Measurements from ENCODE around the gene CEMIP. TPM values are rescaled to one million over a fixed set of nuclear protein-coding genes. Genes with fewer than 3 reads are reported as not detected.
A peak's percentile ranks its signal among the peaks of the same experiment; 100 is the strongest.

Gene CEMIP
- total RNA-seq, 6 donors from 2014 or later = 0.59 to 38.8 (median 5.7) TPM

DNA sequence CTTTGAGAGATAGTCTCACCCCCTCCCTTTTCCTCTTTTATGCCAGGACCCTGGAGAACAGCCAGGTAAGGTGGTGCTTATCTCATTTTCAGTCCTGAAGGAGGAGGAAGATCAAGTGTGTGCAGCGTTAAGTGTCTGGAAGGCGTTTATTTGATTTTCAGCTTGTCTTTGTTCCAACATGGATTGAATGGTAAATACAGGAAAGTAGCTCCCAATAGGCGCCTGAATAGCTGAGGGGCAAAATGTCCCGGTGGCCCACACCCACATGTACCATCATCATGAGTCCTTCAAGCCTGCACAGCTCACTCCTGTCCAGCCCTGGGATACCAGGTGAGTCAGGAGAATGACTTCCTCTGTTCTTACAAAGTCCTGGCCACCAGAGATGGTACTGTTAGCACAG, 73.5 kb downstream of the CEMIP start:
- peak in 1 of 2 donors; percentile 15 for TF ChIP-seq POLR2AphosphoS5 (IDR thresholded peaks at IDR 0.05)
- no peak for TF ChIP-seq POLR2A (IDR thresholded peaks at IDR 0.05)

DNA sequence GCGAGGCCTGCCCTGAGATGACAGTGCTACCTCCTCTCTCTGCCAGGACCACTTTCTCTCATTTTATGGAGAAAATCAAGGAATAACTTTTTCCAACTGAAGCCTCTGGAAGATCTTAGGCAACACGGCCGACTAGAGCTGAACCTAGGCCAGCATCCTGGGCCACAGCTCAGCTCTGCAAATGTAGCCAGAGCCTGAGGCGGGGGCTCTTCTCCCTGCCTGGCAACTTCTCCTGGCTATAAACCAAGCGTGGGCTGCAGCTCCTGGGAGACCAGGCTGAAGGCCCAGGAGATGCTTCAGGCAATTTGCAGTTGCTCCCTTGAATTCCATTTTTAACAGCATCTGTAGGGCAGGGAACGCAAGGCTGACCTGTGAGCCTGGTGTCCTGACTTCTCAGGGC, 74.9 kb downstream of the CEMIP start:
- no peak for DNase-seq
- no peak for ATAC-seq (ENCODE audit: low FRiP score in 2 of 2)
- no peaks in the 10 kb centered on the region for H3K9me3 ChIP-seq
- H3K4me1 ChIP-seq = peaks cover 12 to 33% (median 30%) of the 10 kb centered on the region in 4 donors
- no peak for TF ChIP-seq EP300 (IDR thresholded peaks at IDR 0.05)
- TF ChIP-seq POLR2A (IDR thresholded peaks at IDR 0.05) = no peak
- no peak for TF ChIP-seq POLR2AphosphoS5 (IDR thresholded peaks at IDR 0.05)
- TF ChIP-seq, protein P1, sequence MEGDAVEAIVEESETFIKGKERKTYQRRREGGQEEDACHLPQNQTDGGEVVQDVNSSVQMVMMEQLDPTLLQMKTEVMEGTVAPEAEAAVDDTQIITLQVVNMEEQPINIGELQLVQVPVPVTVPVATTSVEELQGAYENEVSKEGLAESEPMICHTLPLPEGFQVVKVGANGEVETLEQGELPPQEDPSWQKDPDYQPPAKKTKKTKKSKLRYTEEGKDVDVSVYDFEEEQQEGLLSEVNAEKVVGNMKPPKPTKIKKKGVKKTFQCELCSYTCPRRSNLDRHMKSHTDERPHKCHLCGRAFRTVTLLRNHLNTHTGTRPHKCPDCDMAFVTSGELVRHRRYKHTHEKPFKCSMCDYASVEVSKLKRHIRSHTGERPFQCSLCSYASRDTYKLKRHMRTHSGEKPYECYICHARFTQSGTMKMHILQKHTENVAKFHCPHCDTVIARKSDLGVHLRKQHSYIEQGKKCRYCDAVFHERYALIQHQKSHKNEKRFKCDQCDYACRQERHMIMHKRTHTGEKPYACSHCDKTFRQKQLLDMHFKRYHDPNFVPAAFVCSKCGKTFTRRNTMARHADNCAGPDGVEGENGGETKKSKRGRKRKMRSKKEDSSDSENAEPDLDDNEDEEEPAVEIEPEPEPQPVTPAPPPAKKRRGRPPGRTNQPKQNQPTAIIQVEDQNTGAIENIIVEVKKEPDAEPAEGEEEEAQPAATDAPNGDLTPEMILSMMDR (IDR thresholded peaks at IDR 0.05) = no peak
- H3K36me3 ChIP-seq = no peaks in the 10 kb centered on the region
- 71 to 88% methylated on average over 5 to 6 of the region's 6 CpGs for WGBS, 2 donors
- no peak overlapping the region for H3K4me3 ChIP-seq
- no peaks in the 10 kb centered on the region for H3K27me3 ChIP-seq
- H3K27ac ChIP-seq = no peak overlapping the region

More for the DNA sequence above, 73.5 kb downstream of the CEMIP start:
- H3K36me3 ChIP-seq = no peaks in the 10 kb centered on the region
- no peaks in the 10 kb centered on the region for H3K9me3 ChIP-seq
- no peak overlapping the region for H3K27ac ChIP-seq
- WGBS, 2 donors = 35 to 45% methylated on average over 4 of the region's 4 CpGs
- H3K4me1 ChIP-seq = peaks cover 12 to 34% (median 29%) of the 10 kb centered on the region in 4 donors
- ATAC-seq (ENCODE audit: low FRiP score in 2 of 2) (no peak), DNase-seq (peak in 1 of 2 donors; percentile 49)
- H3K4me3 ChIP-seq = no peak overlapping the region
- H3K27me3 ChIP-seq = no peaks in the 10 kb centered on the region

DNA sequence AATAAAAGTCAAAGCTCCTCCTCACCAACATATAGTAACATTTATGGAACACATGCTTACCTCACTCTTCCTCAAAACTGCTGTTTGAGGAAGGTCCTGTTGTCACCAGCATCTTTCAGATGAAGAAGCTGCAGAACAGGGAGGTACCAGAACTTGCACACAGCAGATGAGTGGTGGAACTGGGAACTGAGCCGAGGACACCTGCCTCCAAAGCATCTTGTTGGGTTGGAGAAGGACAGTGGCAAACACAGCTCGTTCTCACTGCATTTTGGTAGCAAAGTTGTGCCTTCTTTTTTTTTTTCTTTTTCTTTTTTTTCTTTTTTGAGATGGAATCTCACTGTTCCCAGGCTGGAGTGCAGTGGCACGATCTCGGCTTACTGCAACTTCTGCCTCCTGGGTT, 76.0 kb downstream of the CEMIP start:
- 99% methylated on average over 4 of the region's 4 CpGs for WGBS, 2 donors
- TF ChIP-seq, protein P1 (IDR thresholded peaks at IDR 0.05) = no peak
- TF ChIP-seq EP300 (IDR thresholded peaks at IDR 0.05) (no peak), POLR2AphosphoS5 (IDR thresholded peaks at IDR 0.05) (no peak), POLR2A (IDR thresholded peaks at IDR 0.05) (no peak)
- Histone ChIP-seq H3K4me3 (no peak overlapping the region), H3K4me1 (peaks cover 12 to 33% (median 27%) of the 10 kb centered on the region in 4 donors), H3K27me3 (no peaks in the 10 kb centered on the region), H3K27ac (no peak overlapping the region), H3K9me3 (no peaks in the 10 kb centered on the region), H3K36me3 (no peaks in the 10 kb centered on the region)
- no peak for DNase-seq
- no peak for ATAC-seq (ENCODE audit: low FRiP score in 2 of 2)

DNA sequence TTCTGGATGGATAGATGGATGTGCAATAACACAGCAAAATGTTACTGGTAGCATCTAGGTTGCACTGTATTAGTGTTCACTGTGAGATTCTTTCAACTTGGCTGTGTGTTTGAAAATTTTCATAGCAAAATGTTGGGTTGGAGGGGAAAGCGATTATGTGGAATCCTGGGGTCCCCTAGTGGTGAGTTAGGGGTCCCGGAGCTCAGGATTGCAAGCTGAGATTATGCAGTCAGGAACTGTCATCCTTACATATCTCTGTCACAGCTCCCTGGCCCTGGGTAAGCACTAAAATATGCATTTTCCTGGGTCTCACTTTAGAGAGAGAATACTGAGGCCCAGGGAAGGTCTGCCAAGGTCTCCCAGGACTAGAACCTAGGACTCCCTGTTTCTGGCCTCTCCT, 77.2 kb downstream of the CEMIP start:
- Histone ChIP-seq H3K4me1 (peaks cover 12 to 38% (median 27%) of the 10 kb centered on the region in 4 donors), H3K27me3 (no peaks in the 10 kb centered on the region), H3K27ac (peak overlapping the region in 3 of 4 donors; percentile 43 to 64 (median 61)), H3K9me3 (no peaks in the 10 kb centered on the region), H3K4me3 (no peak overlapping the region), H3K36me3 (no peaks in the 10 kb centered on the region)
- 54 to 57% methylated on average over 2 of the region's 2 CpGs for WGBS, 2 donors
- DNase-seq (no peak), ATAC-seq (ENCODE audit: low FRiP score in 2 of 2) (no peak)
- no peak for TF ChIP-seq POLR2AphosphoS5 (IDR thresholded peaks at IDR 0.05)
- TF ChIP-seq EP300 (IDR thresholded peaks at IDR 0.05) = no peak
- TF ChIP-seq, protein P1 (IDR thresholded peaks at IDR 0.05) = peak in 1 of 6 experiments; percentile 6
- no peak for TF ChIP-seq POLR2A (IDR thresholded peaks at IDR 0.05)

DNA sequence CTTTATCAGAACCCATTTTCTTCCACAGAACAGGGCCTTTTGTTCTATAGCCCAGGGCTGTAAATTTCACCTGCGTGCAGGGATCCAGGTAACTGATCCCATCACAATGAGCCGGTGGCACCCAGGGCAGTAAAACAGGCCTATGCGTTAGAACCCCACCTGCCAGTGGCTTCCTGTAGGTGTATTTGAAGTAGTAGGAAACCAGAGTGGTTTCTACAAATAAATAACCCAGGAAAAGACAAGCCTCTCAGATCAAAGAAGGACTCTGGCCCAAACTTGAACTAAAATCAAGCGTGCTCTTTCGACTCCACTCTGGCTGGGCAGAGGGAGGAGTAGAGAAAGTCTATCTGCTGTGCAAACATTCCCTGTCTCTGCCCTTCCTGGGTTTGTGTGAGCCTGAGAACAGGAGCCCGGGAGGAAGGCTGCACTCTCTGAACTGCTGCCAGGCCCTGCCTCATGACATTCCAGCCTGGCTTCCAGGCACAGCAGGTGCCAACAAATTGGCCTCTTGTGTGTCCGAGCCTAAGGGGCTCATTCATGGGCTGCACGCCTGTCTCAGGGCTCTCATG, 77.7 kb downstream of the CEMIP start:
- ATAC-seq (ENCODE audit: low FRiP score in 2 of 2) (peak; percentile 9 to 30), DNase-seq (peak in 1 of 2 donors; percentile 69)
- Histone ChIP-seq H3K36me3 (no peaks in the 10 kb centered on the region), H3K4me3 (no peak overlapping the region), H3K4me1 (peaks cover 12 to 38% (median 26%) of the 10 kb centered on the region in 4 donors), H3K9me3 (no peaks in the 10 kb centered on the region), H3K27ac (peak overlapping the region in 3 of 4 donors; percentile 43 to 64 (median 61)), H3K27me3 (no peaks in the 10 kb centered on the region)
- 17 to 30% methylated on average over 5 to 8 of the region's 8 CpGs for WGBS, 2 donors
- no peak for TF ChIP-seq POLR2AphosphoS5 (IDR thresholded peaks at IDR 0.05)
- no peak for TF ChIP-seq EP300 (IDR thresholded peaks at IDR 0.05)
- TF ChIP-seq POLR2A (IDR thresholded peaks at IDR 0.05) = no peak
- TF ChIP-seq, protein P1 (IDR thresholded peaks at IDR 0.05) = no peak
